OCI-M2 (cell line): ENCODE measurements around the gene NUBPL.

Experiments used
- DNase-seq: peaks from one replicate; lab custom pipeline; 2025; ENCODE audit not compliant: unreplicated experiment; lab: John Stamatoyannopoulos, UW

Gene NUBPL

GRCh38 chr14:31561155-31561846 is at the start of gene NUBPL:
Gene NUBPL, plus strand, starts transcription at chr14:31561404. Its CDS starts 36 bp downstream, at chr14:31561440.
- peak; percentile 86 for DNase-seq

DNA sequence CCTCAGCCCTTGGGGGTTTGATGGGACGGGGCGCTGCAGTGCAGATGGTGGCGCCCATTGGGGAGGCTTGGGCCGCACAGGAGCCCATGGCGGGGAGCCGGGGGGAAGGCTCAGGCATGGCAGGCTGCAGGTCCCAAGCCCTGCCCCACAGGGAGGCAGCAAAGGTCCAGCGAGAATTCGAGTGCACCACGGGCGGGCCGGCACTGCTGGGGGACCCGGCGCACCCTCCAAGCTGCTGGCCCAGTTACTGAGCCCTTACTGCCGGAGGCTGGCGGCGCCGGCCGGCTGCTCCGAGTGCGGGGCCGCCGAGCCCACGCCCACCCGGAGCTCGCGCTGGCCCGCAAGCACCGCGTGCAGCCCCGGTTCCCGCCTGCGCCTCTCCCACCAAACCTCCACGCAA is 34.1 kb upstream of the NUBPL start:
- DNase-seq: no peak

DNA sequence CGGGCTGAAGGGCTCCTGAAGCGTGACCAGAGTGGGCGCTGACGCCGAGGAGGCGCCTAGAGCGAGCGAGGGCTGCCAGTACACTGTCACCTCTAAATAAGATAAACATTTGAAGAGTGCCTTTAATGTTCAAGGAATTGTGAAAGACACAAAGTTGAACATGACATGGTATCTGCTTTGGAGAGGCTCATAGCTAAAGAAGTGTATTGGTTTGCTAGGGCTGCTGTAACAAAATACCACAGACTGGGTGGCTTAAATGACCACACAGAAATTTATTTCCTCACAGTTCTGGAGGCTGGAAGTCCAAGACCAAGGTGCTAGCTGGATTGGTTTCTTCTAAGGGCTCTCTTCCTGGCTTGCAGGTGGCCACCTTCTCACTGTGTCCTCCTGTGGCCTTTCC is 33.7 kb upstream of the NUBPL start:
- no peak for DNase-seq

GRCh38 chr14:31529053-31529452 is 32.2 kb upstream of the NUBPL start:
- DNase-seq: no peak

DNA sequence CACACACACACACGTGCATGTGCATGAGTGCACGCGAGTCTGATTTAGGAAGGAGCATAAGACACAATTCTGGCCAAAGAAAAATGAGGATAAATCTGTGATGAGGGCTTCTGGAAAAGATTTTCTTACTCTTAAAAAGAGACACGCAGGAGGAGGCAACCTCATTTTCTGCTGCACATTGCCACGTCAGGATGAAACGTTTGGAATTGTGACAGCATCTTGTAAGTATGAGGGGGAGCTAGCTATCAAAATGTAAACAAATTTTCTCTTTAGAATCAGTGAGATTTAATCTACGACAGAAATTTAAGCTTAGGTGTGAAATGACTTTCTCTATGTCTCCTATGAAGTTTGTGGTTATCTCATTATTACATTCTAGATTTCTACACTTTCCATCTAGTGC is 31.1 kb upstream of the NUBPL start:
- no peak for DNase-seq

DNA sequence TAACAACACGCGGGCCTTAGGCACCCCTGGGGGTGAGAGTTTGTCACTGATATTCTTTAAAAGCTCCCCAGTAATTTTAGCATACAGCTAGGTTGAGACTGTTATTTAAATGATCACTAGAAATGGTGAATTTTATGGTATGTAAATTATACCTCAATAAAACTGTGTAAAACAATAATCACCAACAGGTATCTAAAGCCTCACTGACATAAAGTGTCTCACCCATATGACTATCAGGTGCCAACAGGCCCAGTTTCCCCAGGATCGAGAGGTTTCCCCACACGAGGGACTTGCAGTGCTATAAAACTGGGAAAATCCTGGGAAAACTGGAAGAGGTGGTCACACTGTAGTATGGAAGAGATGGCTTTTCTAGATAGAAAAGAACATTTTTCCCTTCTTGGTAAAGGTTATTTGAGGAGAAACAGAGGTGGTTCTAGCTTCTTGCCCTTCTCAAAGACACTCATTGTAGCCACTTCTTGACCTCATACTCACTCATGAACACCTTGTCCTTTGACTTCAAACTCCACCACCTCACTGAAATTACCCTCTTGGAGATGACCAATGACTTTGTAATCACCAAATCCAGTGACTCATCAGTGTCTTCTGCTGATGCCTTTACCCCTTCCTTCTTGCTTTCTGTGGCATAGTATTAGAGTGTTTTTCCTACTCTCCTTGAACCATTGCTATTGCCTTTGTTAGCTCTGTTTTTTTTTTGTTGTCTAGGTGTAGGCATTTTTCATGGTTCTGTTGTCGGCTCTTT is 24.8 kb upstream of the NUBPL start:
- no peak for DNase-seq

- DNase-seq: no peak
Observed at GRCh38 chr14:31541702-31542101, 19.5 kb upstream of the NUBPL start.

DNA sequence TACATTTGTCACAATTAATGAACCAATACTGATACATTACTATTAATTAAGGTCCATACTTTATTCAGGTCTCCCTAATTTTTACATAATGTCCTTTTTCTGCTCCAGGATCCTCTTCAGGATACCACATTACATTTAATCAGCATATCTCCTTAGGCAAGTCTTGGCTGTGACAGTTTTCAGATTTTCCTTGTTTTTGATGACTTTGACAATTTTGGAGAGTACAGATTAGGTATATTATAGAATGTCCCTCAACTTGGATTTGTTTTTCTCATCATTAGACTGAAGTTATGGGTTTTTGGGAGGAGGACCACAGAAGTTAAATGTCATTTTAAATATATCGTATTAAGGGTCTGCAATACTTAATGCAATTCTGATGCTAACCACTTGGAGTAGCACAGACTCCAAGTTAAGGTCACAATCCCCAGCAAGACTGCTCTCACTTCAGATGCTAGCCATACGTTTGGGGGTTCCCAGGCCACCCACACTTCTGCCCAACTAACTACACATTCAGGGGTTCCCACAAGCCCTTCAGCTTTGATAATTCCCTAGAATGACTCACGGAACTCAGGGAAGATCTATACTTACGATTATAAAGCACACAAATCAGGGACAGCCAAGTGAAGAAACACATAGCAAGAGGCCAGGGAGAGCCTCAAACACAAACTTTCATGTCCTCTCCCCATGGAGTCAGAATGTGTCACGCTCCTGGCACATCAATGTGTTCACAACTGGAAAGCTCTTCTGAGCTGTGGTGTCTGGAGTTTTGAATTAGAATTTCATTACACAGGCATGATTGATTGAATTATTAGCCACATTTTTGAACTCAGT is 17.0 kb upstream of the NUBPL start:
- DNase-seq: no peak

DNA sequence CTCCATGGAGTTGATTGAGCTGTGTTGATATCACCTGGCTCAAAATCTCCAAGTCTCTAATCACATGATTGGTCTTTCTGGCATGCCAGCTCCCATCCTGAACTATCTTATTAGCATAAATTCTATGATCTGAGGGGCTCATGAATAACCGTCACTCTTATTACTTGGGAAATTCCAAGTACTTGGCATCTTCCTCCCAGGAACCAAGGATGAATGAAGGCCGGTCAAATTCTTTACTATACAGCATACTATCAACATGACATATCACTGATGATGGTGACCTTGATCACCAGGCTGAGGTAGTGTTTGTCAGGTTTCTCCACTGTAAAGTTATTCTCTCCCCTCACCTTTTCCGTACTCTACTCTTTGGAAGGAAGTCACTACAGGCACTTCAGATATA is 16.4 kb upstream of the NUBPL start:
- DNase-seq: no peak

GRCh38 chr14:31545328-31545727 is 15.9 kb upstream of the NUBPL start:
- no peak for DNase-seq

DNA sequence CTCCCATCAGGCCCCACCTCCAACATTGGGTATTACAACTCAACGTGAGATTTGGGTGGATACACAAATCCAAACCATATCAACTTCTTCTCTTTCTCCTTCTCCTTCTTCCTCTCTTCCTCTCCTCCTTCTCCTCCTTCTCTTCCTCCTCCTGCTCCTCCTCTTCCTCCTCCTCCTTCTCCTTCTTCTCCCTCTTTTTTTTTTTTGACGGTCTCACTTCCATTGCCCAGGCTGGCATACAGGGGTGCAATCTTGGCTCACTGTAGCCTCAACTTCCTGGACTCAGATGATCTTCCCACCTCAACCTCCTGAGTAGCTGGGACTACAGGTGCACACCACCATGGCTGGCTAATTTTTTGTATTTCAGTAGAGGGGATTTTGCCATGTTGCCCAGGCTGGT is 11.4 kb upstream of the NUBPL start:
- DNase-seq: no peak

DNA sequence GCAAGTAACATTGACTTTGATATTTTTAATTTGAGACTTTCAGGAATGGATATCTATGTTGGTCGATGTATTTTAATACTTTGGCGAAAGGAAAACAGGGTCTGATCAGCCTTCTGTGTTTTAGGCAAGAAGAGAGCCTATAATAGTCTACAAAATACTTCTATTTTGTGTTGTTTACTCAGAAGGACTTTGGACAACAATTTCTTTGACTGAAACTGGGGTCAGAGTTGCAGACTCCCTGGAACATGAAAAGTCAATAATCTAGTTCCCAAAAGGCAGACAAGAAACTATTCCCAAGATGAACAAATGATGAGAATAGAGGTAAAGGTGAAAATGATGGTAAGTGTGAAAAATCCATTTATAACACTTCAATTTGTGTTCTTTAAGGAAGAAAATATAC is 10.6 kb upstream of the NUBPL start:
- DNase-seq: no peak

GRCh38 chr14:31556191-31556590 is 5.0 kb upstream of the NUBPL start:
- DNase-seq: no peak

GRCh38 chr14:31559939-31560338 is 1.3 kb upstream of the NUBPL start:
- no peak for DNase-seq

- no peak for DNase-seq
Observed at GRCh38 chr14:31560759-31561154, 447 bp upstream of the NUBPL start.

GRCh38 chr14:31564194-31564593 is 3.0 kb downstream of the NUBPL start:
- DNase-seq: no peak

DNA sequence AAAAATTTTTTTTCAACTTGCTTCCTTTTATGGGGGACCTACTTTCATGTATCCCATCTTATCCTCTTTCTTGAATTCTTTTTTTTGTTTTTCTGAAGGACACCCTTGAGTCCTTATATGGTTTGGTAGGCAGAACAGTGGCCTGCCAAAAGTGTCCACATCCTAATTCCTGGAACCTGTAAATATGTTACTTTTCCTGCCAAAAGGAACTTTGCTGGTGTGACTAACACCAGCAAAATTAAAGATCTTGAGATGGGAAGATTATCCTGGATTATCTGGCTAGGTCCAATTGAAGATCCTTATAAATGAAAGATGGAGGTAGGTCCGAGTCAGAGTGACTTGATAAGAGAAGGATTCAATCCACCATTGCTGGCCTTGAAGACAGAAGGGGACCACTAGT is 5.3 kb downstream of the NUBPL start:
- no peak for DNase-seq

DNA sequence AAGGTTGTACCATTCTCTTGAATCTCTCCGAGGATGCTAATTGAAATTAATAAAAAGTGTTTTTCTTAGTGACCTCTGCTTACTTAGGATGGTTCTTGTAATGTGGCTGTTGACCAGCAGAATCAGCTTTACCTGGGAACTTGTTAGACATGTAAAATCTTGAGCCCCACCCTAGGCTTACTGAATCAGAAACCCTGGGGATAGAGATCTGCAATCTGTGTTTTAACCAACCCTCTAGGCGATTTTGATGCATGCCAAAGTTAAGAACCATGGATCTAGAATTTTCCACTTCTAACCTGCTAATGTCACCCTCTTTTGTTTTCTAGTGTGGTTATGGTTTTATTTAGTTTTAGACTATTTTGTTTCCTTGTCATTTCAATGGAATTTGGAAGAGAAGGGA is 6.5 kb downstream of the NUBPL start:
- no peak for DNase-seq

DNA sequence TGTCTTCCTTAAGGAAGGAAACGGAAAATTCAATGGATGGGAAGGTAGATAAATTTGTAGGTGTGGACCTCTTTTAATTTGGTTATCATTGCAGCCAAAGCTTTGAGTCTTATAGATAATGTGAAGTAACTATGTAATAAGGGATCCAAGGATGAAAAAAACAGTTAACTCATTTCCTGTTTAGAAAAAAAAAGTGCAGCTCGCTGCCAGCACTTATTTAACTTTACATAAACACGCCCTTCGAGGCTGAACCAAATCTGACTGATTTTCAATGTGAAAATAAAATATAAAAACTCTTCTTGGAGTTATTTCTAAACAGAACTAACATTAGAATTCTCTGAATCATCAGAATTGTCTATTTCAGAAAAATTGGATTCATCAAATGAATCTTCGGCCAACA is 7.0 kb downstream of the NUBPL start:
- DNase-seq: no peak

- DNase-seq: no peak
Observed at GRCh38 chr14:31568671-31569070, 7.5 kb downstream of the NUBPL start.

DNA sequence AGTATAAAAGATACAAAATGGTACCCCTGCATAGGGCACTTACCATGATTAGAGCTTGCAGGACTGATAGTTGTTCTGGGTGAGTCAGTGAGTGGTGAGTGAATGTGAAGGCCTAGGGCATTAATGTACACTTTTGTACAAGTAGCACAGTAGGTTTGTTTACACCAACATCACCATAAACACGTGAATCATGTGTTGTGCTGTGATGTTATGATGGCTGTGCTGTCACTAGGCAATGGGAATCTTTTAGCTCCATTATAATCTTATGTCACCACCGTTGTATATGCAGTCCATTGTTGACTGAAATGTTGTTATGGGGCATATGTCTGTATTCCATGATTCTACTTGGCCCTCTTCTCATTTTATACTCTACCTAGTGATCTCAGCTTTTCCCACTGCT is 11.8 kb downstream of the NUBPL start:
- no peak for DNase-seq

GRCh38 chr14:31576949-31577348 is 15.7 kb downstream of the NUBPL start:
- no peak for DNase-seq
